Gastroesophageal sphincter (tissue), 4 donors: ENCODE results near the gene ANXA7. TPM values are rescaled to one million over a fixed set of nuclear protein-coding genes. Genes with fewer than 3 reads are reported as not detected.

ENCODE experiments used
- ATAC-seq: fragments of 150-250 bp; one replicate; pipeline ENCODE4 v1.9.1; 2016; ENCODE audit warnings: mild to moderate bottlenecking, moderate library complexity
- H3K27ac ChIP-seq, 4 donors: fragments of 200-600 bp; sonication (generic) in 3 of 4; 1 replicate in 3 of 4; 2 replicates in 1 of 4; pipeline ENCODE4 v1.5.1; 2016 to 2019
- H3K27me3 ChIP-seq: fragments of 200-600 bp; sonication (generic); one replicate; pipeline ENCODE4 v1.5.1; 2019
- H3K36me3 ChIP-seq, 2 donors: fragments of 200-600 bp; sonication (generic); one replicate each; pipeline ENCODE4 v1.5.1; 2019; ENCODE audit warnings: control low read depth in 1 of 2
- H3K4me1 ChIP-seq, 3 donors: fragments of 200-600 bp; sonication (generic); 1 replicate in 2 of 3; 2 replicates in 1 of 3; pipeline ENCODE4 v1.5.1; 2016 to 2019; ENCODE audit warnings: control low read depth in 2 of 3
- H3K4me3 ChIP-seq, 2 donors: fragments of 200-600 bp; sonication (generic); one replicate each; pipeline ENCODE4 v1.5.1; 2019; ENCODE audit warnings: mild to moderate bottlenecking in 1 of 2, moderate library complexity in 1 of 2
- H3K9me3 ChIP-seq, 3 donors: fragments of 200-600 bp; sonication (generic); one replicate each; pipeline ENCODE4 v1.5.1; 2017 to 2019; ENCODE audit warnings: control low read depth in 2 of 3
- CTCF ChIP-seq, 4 experiments: fragments of 200-600 bp in 2 of 4; fragments of 450-650 bp in 2 of 4; sonication (generic) in 1 of 4; IDR thresholded peaks; one replicate each; pipeline ENCODE4 v1.5.1; 2017 to 2019; ENCODE audit warnings: antibody characterized with exemption in 4 of 4, mild to moderate bottlenecking in 2 of 4, moderate library complexity in 2 of 4
- EP300 ChIP-seq: sonication (generic); formaldehyde crosslinking; IDR thresholded peaks from one replicate; pipeline ENCODE4 v1.6.1; 2017; ENCODE audit warnings: antibody characterized with exemption, mild to moderate bottlenecking
- POLR2A ChIP-seq, 2 donors: fragments of 450-650 bp; IDR thresholded peaks; one replicate each; pipeline ENCODE4 v1.6.1; 2017; ENCODE audit warnings: antibody characterized with exemption in 2 of 2, mild to moderate bottlenecking in 2 of 2, moderate library complexity in 1 of 2
- POLR2AphosphoS5 ChIP-seq: sonication (generic); formaldehyde crosslinking; IDR thresholded peaks from one replicate; pipeline ENCODE4 v1.6.1; 2017; ENCODE audit warnings: antibody characterized with exemption
- WGBS, 2 donors: methylation state at CpG; one replicate each; pipeline ENCODE4 v1.1.5; 2018; ENCODE audit warnings: low coverage in 1 of 2; 5-methylcytosine and 5-hydroxymethylcytosine counted together
- total RNA-seq, 4 donors: library from RNA; depleted of rRNA; stranded (reverse); fragments of >200 nt; gene quantifications; one replicate each; pipeline ENCODE4 v1.1.0, GENCODE V29; 2016

Gene ANXA7
- total RNA-seq, 4 donors from 2014 or later = 119 to 144 (median 131) TPM

GRCh38 chr10:73357166-73357565 is 56.7 kb downstream of the ANXA7 start:
- TF ChIP-seq EP300 (no peak), CTCF (IDR thresholded peaks at IDR 0.05) (no peak), POLR2AphosphoS5 (no peak), POLR2A (IDR thresholded peaks at IDR 0.05) (no peak)
- no peaks in the 10 kb centered on the region for H3K27me3 ChIP-seq
- H3K4me1 ChIP-seq = peaks cover 0 to 15% (median 0%) of the 10 kb centered on the region in 3 donors
- no peaks in the 10 kb centered on the region for H3K36me3 ChIP-seq
- H3K27ac ChIP-seq = no peak overlapping the region
- WGBS, 2 donors = 34 to 45% methylated on average over 4 of the region's 4 CpGs
- no peak overlapping the region for H3K4me3 ChIP-seq
- ATAC-seq = no peak
- H3K9me3 ChIP-seq = no peaks in the 10 kb centered on the region

DNA sequence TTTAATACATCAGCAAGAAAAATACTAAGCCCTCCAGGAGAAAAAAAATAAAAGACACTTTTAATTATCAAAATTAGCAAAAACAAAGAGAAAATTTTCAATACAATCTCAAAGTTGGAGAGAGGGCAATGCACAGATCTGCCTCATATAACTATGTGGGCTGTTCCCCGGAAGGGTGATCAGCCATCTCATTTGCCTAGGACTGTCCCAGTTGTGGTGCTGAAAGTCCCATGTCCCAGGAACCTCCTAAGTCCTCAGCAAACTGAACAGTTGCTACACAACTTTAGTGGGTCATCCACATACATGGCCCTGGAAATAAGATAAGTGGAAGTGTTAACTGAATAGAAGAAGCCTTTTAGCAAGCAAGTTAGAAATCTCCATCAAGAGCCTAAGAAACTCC is 69.6 kb downstream of the ANXA7 start:
- Histone ChIP-seq H3K4me1 (no peaks in the 10 kb centered on the region), H3K27me3 (no peaks in the 10 kb centered on the region), H3K36me3 (peaks cover 0 to 30% of the 10 kb centered on the region in 2 donors), H3K9me3 (no peaks in the 10 kb centered on the region), H3K4me3 (no peak overlapping the region), H3K27ac (no peak overlapping the region)
- 67 to 100% methylated on average over 1 of the region's 1 CpG for WGBS, 2 donors
- no peak for ATAC-seq
- TF ChIP-seq CTCF (IDR thresholded peaks at IDR 0.05) (no peak), POLR2A (IDR thresholded peaks at IDR 0.05) (no peak), EP300 (no peak), POLR2AphosphoS5 (no peak)

DNA sequence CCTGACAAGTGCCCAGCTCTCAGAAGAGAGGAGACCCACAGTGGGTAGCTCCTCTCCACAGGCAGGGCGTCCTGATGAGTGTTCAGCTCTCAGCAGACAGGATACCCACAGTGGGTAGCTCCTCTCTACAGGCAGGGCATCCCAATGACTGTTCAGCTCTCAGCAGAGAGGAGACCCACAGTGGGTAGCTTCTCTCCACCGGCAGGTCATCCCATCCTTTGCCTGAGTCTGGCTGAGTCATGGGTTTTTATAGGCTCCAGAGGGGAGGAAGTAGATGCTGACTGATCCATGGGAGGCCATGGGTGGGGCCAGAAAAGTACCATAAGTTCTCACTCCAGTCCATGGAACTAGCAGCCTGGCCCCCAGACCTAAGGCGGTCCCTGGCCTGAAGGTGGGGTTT is 73.7 kb downstream of the ANXA7 start:
- peaks cover 0 to 17% of the 10 kb centered on the region in 2 donors for H3K36me3 ChIP-seq
- no peak overlapping the region for H3K27ac ChIP-seq
- no peaks in the 10 kb centered on the region for H3K4me1 ChIP-seq
- no peak overlapping the region for H3K4me3 ChIP-seq
- no peaks in the 10 kb centered on the region for H3K9me3 ChIP-seq
- no CpG with 5 or more reads among the region's 3 CpGs for WGBS, 2 donors
- TF ChIP-seq CTCF (IDR thresholded peaks at IDR 0.05) = no peak
- TF ChIP-seq EP300 = no peak
- no peak for ATAC-seq
- H3K27me3 ChIP-seq = no peaks in the 10 kb centered on the region

GRCh38 chr10:73339436-73339835 is 74.4 kb downstream of the ANXA7 start:
- no peaks in the 10 kb centered on the region for H3K4me1 ChIP-seq
- TF ChIP-seq CTCF (IDR thresholded peaks at IDR 0.05) = no peak
- TF ChIP-seq POLR2A (IDR thresholded peaks at IDR 0.05) = no peak
- no peak for TF ChIP-seq EP300
- no peak for TF ChIP-seq POLR2AphosphoS5
- no peaks in the 10 kb centered on the region for H3K27me3 ChIP-seq
- no peak overlapping the region for H3K4me3 ChIP-seq
- H3K36me3 ChIP-seq = peaks cover 0 to 17% of the 10 kb centered on the region in 2 donors
- H3K27ac ChIP-seq = no peak overlapping the region
- no peaks in the 10 kb centered on the region for H3K9me3 ChIP-seq
- ATAC-seq = no peak
- no CpG with 5 or more reads among the region's 7 CpGs for WGBS, 2 donors

DNA sequence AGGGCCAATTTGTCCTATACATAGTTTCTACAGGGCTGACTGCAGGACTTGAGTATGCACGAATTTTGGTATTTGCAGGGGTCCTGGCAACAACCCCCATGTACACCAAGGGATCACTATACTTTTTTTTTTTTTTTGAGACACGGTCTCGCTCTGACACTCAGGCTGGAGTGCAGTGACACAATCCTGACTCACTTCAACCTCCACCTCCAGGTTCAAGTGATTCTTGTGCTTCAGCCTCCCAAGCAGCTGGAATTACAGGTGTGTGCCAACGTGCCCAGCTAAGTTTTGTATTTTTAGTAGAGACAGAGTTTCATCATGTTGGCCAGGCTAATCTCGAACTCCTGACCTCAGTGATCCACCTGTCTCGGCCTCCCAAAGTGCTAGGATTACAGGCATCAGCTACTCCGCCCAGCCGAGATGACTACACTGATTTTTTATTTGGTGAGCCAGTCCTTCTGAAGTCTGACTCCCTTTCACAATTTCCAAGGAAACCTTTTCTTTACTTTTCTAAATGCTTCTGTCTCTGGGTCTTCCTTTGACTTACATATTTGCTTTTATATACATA is 75.0 kb downstream of the ANXA7 start:
- no peak overlapping the region for H3K27ac ChIP-seq
- no peak overlapping the region for H3K4me3 ChIP-seq
- H3K9me3 ChIP-seq = no peaks in the 10 kb centered on the region
- TF ChIP-seq POLR2A (IDR thresholded peaks at IDR 0.05) (no peak), CTCF (IDR thresholded peaks at IDR 0.05) (no peak), POLR2AphosphoS5 (no peak), EP300 (no peak)
- no peaks in the 10 kb centered on the region for H3K27me3 ChIP-seq
- ATAC-seq = no peak
- WGBS, 2 donors = 80 to 94% methylated on average over 2 to 4 of the region's 8 CpGs
- H3K4me1 ChIP-seq = no peaks in the 10 kb centered on the region
- H3K36me3 ChIP-seq = peaks cover 0 to 17% of the 10 kb centered on the region in 2 donors
